GM23338 (cell line): ENCODE measurements around the gene IL1A. TPM values are rescaled to one million over a fixed set of nuclear protein-coding genes. Genes with fewer than 3 reads are reported as not detected.

Source experiments
- ATAC-seq: fragments of 200-7000 bp; cut with Tn5 transposase; 3 replicates; pipeline ENCODE4 v1.9.1; 2020
- DNase-seq: peaks from one replicate; pipeline ENCODE4 v3.0.0-alpha.2; 2015; ENCODE audit warnings: low spot score
- H2AFZ ChIP-seq: fragments of 200-600 bp; sonication (generic); 2 replicates; pipeline ENCODE4 v1.8.0; 2016; ENCODE audit warnings: antibody characterized with exemption, mild to moderate bottlenecking, moderate library complexity
- H3F3A ChIP-seq: fragments of 200-600 bp; sonication (generic); replicated peaks from 2 replicates; pipeline ENCODE4 v1.8.0; 2017; ENCODE audit warnings: antibody characterized with exemption, mixed run types, low read depth
- H3K27ac ChIP-seq: fragments of 200-600 bp; sonication (generic); 2 replicates; pipeline ENCODE4 v1.6.1; 2016; ENCODE audit warnings: low read depth
- H3K27me3 ChIP-seq: fragments of 200-600 bp; sonication (generic); 2 replicates; pipeline ENCODE4 v1.8.0; 2016; ENCODE audit warnings: mild to moderate bottlenecking, mixed run types, moderate library complexity; ENCODE audit not compliant: insufficient read depth
- H3K36me3 ChIP-seq: fragments of 200-600 bp; sonication (generic); 2 replicates; pipeline ENCODE4 v1.8.0; 2016; ENCODE audit warnings: mild to moderate bottlenecking; ENCODE audit not compliant: insufficient read depth
- H3K4me1 ChIP-seq: fragments of 200-600 bp; sonication (generic); 2 replicates; pipeline ENCODE4 v1.8.0; 2016; ENCODE audit warnings: mild to moderate bottlenecking, moderate library complexity; ENCODE audit not compliant: insufficient read depth
- H3K4me2 ChIP-seq: fragments of 200-600 bp; sonication (generic); 2 replicates; pipeline ENCODE4 v1.7.1; 2017; ENCODE audit warnings: mixed run types
- H3K4me3 ChIP-seq: fragments of 200-600 bp; sonication (generic); 2 replicates; pipeline ENCODE4 v1.6.1; 2016; ENCODE audit warnings: mixed run types
- H3K79me2 ChIP-seq: fragments of 200-600 bp; sonication (generic); replicated peaks from 2 replicates; pipeline ENCODE4 v1.8.0; 2017; ENCODE audit warnings: mild to moderate bottlenecking; ENCODE audit not compliant: insufficient read depth
- H3K9me2 ChIP-seq: fragments of 200-600 bp; sonication (generic); 2 replicates; pipeline ENCODE4 v1.8.0; 2017; ENCODE audit not compliant: insufficient read depth
- H4K20me1 ChIP-seq: fragments of 200-600 bp; sonication (generic); replicated peaks from 2 replicates; pipeline ENCODE4 v1.8.0; 2017; ENCODE audit warnings: mild to moderate bottlenecking; ENCODE audit not compliant: insufficient read depth
- H3K27ac Mint-ChIP-seq: 2 replicates; pipeline ENCODE4 v1.8.0; 2020; ENCODE audit warnings: inconsistent platforms, mild to moderate bottlenecking, moderate library complexity, mixed read lengths
- H3K27me3 Mint-ChIP-seq: 3 replicates; pipeline ENCODE4 v1.8.0; 2022; ENCODE audit warnings: low read depth, mild to moderate bottlenecking, moderate library complexity, mixed read lengths, inconsistent platforms; ENCODE audit not compliant: insufficient read depth, poor library complexity
- H3K36me3 Mint-ChIP-seq: 3 replicates; pipeline ENCODE4 v1.8.0; 2021; ENCODE audit warnings: low read depth, mild to moderate bottlenecking, inconsistent platforms, moderate library complexity, mixed read lengths
- H3K4me1 Mint-ChIP-seq: 3 replicates; pipeline ENCODE4 v1.8.0; 2020; ENCODE audit warnings: mild to moderate bottlenecking, inconsistent platforms, mixed read lengths
- H3K4me3 Mint-ChIP-seq: 3 replicates; pipeline ENCODE4 v1.8.0; 2021; ENCODE audit warnings: moderate library complexity, mild to moderate bottlenecking, inconsistent platforms, mixed read lengths
- H3K9me3 Mint-ChIP-seq: 3 replicates; pipeline ENCODE4 v1.8.0; 2020; ENCODE audit warnings: moderate library complexity, mild to moderate bottlenecking, inconsistent platforms, mixed read lengths
- CREB1 ChIP-seq: fragments of 250-450 bp; sonication (Bioruptor Pico); IDR thresholded peaks from 2 replicates; pipeline ENCODE4 v1.5.0; 2020; ENCODE audit warnings: low read depth, mild to moderate bottlenecking, moderate library complexity
- EZH2 ChIP-seq: fragments of 200-600 bp; sonication (generic); IDR thresholded peaks from one replicate; pipeline ENCODE4 v1.8.0; 2017; ENCODE audit warnings: antibody characterized with exemption, mild to moderate bottlenecking, low read depth; ENCODE audit not compliant: unreplicated experiment
- NANOG ChIP-seq: IDR thresholded peaks from 2 replicates; pipeline ENCODE4 v1.6.1; 2016; ENCODE audit warnings: antibody characterized with exemption, borderline replicate concordance
- POLR2AphosphoS5 ChIP-seq: IDR thresholded peaks from 2 replicates; pipeline ENCODE4 v1.6.1; 2016; ENCODE audit warnings: antibody characterized with exemption, low read depth
- ZNF331 ChIP-seq: fragments of 250-450 bp; sonication (Bioruptor Pico); IDR thresholded peaks from 2 replicates; pipeline ENCODE4 v1.5.0; 2020; ENCODE audit warnings: low read depth, mild to moderate bottlenecking, moderate library complexity
- polyA plus RNA-seq: library from polyadenylated mRNA; unstranded; fragments of >200 nt; fragmentation: Nextera tagmentation; extraction: Ambion mirVana; gene quantifications from 2 replicates; pipeline ENCODE4 v1.2.1, GENCODE V29; 2016
- total RNA-seq: library from RNA; depleted of rRNA; stranded (reverse); fragments of >200 nt; shearing (Covaris generic); gene quantifications from 2 replicates; pipeline ENCODE4 v1.2.3, GENCODE V29; 2014
- TF ChIP-seq, protein P1 (sequence below): IDR thresholded peaks from one replicate; pipeline ENCODE4 v1.6.1; 2018; ENCODE audit warnings: antibody characterized with exemption; ENCODE audit not compliant: unreplicated experiment
- TF ChIP-seq, protein P2 (sequence below): fragments of 250-450 bp; sonication (Bioruptor Pico); IDR thresholded peaks from 2 replicates; pipeline ENCODE4 v1.5.0; 2020; ENCODE audit warnings: mild to moderate bottlenecking, moderate library complexity
- TF ChIP-seq, protein P3 (sequence below), 2 experiments: fragments of 200-600 bp in 1 of 2; sonication (generic) in 1 of 2; conservative IDR thresholded peaks; 2 replicates each; pipeline versions ENCODE4 v1.5.1 to v1.6.1; 2016 to 2017; ENCODE audit warnings: antibody characterized with exemption in 2 of 2, low read depth in 2 of 2, mild to moderate bottlenecking in 2 of 2, moderate library complexity in 1 of 2

The IL1A gene
- total and polyA plus RNA-seq, 2 experiments from 2014 or later, result 0.65 to 0.73 TPM

DNA sequence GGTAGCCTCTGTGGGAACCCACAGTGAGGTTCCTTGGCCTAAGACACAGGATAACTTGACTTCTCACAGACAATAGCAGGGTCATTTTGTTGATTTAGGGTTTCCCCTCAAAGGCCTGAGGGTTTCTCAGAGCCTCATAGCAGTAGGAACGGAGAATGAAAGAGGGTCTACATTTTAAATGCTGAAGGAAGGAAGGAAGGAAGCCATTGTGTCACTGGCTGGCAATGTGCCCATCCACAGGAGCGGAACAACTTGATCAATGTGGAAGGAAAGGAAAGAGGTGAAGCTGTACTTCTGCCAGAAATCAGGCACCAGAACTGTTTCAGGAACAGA is 47.2 kb upstream of the IL1A start:
- H3K4me2 ChIP-seq, result no peak overlapping the region
- peaks cover 3% of the 10 kb centered on the region; the same call in 1 of the 3 replicates for H3K9me3 Mint-ChIP-seq
- H3K27me3 Mint-ChIP-seq, result no peaks in the 10 kb centered on the region
- H3F3A ChIP-seq, result no peaks in the 10 kb centered on the region
- H3K36me3 ChIP-seq, result no peaks in the 10 kb centered on the region
- no peak for DNase-seq
- H3K27me3 ChIP-seq, result no peaks in the 10 kb centered on the region
- peaks cover 9% of the 10 kb centered on the region for H3K4me1 Mint-ChIP-seq
- TF ChIP-seq CREB1 (CRISPR knock-in tag) (no peak), NANOG (no peak), ZNF331 (CRISPR knock-in tag) (no peak), EZH2 (no peak), POLR2AphosphoS5 (no peak)
- TF ChIP-seq, protein P1, sequence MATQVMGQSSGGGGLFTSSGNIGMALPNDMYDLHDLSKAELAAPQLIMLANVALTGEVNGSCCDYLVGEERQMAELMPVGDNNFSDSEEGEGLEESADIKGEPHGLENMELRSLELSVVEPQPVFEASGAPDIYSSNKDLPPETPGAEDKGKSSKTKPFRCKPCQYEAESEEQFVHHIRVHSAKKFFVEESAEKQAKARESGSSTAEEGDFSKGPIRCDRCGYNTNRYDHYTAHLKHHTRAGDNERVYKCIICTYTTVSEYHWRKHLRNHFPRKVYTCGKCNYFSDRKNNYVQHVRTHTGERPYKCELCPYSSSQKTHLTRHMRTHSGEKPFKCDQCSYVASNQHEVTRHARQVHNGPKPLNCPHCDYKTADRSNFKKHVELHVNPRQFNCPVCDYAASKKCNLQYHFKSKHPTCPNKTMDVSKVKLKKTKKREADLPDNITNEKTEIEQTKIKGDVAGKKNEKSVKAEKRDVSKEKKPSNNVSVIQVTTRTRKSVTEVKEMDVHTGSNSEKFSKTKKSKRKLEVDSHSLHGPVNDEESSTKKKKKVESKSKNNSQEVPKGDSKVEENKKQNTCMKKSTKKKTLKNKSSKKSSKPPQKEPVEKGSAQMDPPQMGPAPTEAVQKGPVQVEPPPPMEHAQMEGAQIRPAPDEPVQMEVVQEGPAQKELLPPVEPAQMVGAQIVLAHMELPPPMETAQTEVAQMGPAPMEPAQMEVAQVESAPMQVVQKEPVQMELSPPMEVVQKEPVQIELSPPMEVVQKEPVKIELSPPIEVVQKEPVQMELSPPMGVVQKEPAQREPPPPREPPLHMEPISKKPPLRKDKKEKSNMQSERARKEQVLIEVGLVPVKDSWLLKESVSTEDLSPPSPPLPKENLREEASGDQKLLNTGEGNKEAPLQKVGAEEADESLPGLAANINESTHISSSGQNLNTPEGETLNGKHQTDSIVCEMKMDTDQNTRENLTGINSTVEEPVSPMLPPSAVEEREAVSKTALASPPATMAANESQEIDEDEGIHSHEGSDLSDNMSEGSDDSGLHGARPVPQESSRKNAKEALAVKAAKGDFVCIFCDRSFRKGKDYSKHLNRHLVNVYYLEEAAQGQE, result no peak
- TF ChIP-seq, protein P2, sequence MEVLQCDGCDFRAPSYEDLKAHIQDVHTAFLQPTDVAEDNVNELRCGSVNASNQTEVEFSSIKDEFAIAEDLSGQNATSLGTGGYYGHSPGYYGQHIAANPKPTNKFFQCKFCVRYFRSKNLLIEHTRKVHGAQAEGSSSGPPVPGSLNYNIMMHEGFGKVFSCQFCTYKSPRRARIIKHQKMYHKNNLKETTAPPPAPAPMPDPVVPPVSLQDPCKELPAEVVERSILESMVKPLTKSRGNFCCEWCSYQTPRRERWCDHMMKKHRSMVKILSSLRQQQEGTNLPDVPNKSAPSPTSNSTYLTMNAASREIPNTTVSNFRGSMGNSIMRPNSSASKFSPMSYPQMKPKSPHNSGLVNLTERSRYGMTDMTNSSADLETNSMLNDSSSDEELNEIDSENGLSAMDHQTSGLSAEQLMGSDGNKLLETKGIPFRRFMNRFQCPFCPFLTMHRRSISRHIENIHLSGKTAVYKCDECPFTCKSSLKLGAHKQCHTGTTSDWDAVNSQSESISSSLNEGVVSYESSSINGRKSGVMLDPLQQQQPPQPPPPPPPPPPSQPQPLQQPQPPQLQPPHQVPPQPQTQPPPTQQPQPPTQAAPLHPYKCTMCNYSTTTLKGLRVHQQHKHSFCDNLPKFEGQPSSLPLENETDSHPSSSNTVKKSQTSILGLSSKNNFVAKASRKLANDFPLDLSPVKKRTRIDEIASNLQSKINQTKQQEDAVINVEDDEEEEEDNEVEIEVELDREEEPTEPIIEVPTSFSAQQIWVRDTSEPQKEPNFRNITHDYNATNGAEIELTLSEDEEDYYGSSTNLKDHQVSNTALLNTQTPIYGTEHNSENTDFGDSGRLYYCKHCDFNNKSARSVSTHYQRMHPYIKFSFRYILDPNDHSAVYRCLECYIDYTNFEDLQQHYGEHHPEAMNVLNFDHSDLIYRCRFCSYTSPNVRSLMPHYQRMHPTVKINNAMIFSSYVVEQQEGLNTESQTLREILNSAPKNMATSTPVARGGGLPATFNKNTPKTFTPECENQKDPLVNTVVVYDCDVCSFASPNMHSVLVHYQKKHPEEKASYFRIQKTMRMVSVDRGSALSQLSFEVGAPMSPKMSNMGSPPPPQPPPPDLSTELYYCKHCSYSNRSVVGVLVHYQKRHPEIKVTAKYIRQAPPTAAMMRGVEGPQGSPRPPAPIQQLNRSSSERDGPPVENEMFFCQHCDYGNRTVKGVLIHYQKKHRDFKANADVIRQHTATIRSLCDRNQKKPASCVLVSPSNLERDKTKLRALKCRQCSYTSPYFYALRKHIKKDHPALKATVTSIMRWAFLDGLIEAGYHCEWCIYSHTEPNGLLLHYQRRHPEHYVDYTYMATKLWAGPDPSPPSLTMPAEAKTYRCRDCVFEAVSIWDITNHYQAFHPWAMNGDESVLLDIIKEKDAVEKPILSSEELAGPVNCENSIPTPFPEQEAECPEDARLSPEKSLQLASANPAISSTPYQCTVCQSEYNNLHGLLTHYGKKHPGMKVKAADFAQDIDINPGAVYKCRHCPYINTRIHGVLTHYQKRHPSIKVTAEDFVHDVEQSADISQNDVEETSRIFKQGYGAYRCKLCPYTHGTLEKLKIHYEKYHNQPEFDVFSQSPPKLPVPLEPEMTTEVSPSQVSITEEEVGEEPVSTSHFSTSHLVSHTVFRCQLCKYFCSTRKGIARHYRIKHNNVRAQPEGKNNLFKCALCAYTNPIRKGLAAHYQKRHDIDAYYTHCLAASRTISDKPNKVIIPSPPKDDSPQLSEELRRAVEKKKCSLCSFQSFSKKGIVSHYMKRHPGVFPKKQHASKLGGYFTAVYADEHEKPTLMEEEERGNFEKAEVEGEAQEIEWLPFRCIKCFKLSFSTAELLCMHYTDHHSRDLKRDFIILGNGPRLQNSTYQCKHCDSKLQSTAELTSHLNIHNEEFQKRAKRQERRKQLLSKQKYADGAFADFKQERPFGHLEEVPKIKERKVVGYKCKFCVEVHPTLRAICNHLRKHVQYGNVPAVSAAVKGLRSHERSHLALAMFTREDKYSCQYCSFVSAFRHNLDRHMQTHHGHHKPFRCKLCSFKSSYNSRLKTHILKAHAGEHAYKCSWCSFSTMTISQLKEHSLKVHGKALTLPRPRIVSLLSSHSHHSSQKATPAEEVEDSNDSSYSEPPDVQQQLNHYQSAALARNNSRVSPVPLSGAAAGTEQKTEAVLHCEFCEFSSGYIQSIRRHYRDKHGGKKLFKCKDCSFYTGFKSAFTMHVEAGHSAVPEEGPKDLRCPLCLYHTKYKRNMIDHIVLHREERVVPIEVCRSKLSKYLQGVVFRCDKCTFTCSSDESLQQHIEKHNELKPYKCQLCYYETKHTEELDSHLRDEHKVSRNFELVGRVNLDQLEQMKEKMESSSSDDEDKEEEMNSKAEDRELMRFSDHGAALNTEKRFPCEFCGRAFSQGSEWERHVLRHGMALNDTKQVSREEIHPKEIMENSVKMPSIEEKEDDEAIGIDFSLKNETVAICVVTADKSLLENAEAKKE (CRISPR knock-in tag), result no peak
- TF ChIP-seq, protein P3, sequence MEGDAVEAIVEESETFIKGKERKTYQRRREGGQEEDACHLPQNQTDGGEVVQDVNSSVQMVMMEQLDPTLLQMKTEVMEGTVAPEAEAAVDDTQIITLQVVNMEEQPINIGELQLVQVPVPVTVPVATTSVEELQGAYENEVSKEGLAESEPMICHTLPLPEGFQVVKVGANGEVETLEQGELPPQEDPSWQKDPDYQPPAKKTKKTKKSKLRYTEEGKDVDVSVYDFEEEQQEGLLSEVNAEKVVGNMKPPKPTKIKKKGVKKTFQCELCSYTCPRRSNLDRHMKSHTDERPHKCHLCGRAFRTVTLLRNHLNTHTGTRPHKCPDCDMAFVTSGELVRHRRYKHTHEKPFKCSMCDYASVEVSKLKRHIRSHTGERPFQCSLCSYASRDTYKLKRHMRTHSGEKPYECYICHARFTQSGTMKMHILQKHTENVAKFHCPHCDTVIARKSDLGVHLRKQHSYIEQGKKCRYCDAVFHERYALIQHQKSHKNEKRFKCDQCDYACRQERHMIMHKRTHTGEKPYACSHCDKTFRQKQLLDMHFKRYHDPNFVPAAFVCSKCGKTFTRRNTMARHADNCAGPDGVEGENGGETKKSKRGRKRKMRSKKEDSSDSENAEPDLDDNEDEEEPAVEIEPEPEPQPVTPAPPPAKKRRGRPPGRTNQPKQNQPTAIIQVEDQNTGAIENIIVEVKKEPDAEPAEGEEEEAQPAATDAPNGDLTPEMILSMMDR (conservative IDR thresholded peaks at IDR 0.05; ENCODE audit: low read depth in 2 of 2), result no peak
- no peak overlapping the region for H2AFZ ChIP-seq
- H3K4me1 ChIP-seq, result 0 out of 2 replicates have a peak, but pooled peaks cover 4% of the 10 kb centered on the region
- no peaks in the 10 kb centered on the region for H3K79me2 ChIP-seq
- no peak overlapping the region for H3K4me3 ChIP-seq
- no peak overlapping the region for H3K27ac Mint-ChIP-seq
- H3K9me2 ChIP-seq, result peaks cover 5% of the 10 kb centered on the region; the same call in 1 of the 2 replicates
- no peak overlapping the region for H3K4me3 Mint-ChIP-seq
- no peak overlapping the region for H3K27ac ChIP-seq
- no peaks in the 10 kb centered on the region for H4K20me1 ChIP-seq
- no peak for ATAC-seq
- H3K36me3 Mint-ChIP-seq, result no peaks in the 10 kb centered on the region
